Esophagus muscularis mucosa (tissue), 4 donors: Measurements from ENCODE around the gene ANKRD44. TPM values are rescaled to one million over a fixed set of nuclear protein-coding genes. Genes with fewer than 3 reads are reported as not detected.

ENCODE experiments used
- DNase-seq: peaks from one replicate; pipeline ENCODE4 v3.0.0-alpha.2; 2017; ENCODE audit errors: extremely low spot score
- H3K27ac ChIP-seq, 4 donors: fragments of 200-600 bp; sonication (generic); replicated peaks in 1 of 4; 1 replicate in 3 of 4; 2 replicates in 1 of 4; pipeline ENCODE4 v1.5.1; 2016 to 2019; ENCODE audit warnings: mild to moderate bottlenecking in 1 of 4
- H3K27me3 ChIP-seq, 4 donors: fragments of 200-600 bp; sonication (generic); one replicate each; pipeline versions ENCODE4 v1.5.1 to v1.6.0; 2016 to 2019
- H3K36me3 ChIP-seq, 4 donors: fragments of 200-600 bp; sonication (generic); one replicate each; pipeline ENCODE4 v1.5.1; 2016 to 2019
- H3K4me1 ChIP-seq, 4 donors: fragments of 200-600 bp; sonication (generic); one replicate each; pipeline ENCODE4 v1.5.1; 2016 to 2019
- H3K4me3 ChIP-seq, 4 donors: fragments of 200-600 bp; sonication (generic); 1 replicate in 2 of 4; 2 replicates in 2 of 4; pipeline ENCODE4 v1.5.1; 2016 to 2019; ENCODE audit warnings: mild to moderate bottlenecking in 4 of 4, moderate library complexity in 1 of 4
- H3K9me3 ChIP-seq, 4 donors: fragments of 200-600 bp; sonication (generic); 1 replicate in 3 of 4; 2 replicates in 1 of 4; pipeline ENCODE4 v1.5.1; 2016 to 2019
- EP300 ChIP-seq: sonication (generic); formaldehyde crosslinking; IDR thresholded peaks from one replicate; pipeline ENCODE4 v1.6.1; 2017; ENCODE audit warnings: antibody characterized with exemption
- POLR2A ChIP-seq: fragments of 450-650 bp; IDR thresholded peaks from one replicate; pipeline ENCODE4 v1.6.1; 2017; ENCODE audit warnings: antibody characterized with exemption, moderate library complexity, mild to moderate bottlenecking, low read depth
- POLR2AphosphoS5 ChIP-seq, 2 donors: sonication (generic); formaldehyde crosslinking; IDR thresholded peaks; one replicate each; pipeline ENCODE4 v1.6.1; 2017; ENCODE audit warnings: antibody characterized with exemption in 2 of 2
- WGBS: methylation state at CpG from one replicate; pipeline ENCODE4 v1.1.5; 2018; 5-methylcytosine and 5-hydroxymethylcytosine counted together
- intact Hi-C: fragments of 100-400 bp; cut with DNase I; formaldehyde crosslinking; loops from one replicate; pipeline ENCODE4 v1.15.1; 2023
- total RNA-seq, 4 donors: library from RNA; depleted of rRNA; stranded (reverse); fragments of >200 nt; gene quantifications; one replicate each; pipeline versions ENCODE4 v1.1.0 to v1.2.1, GENCODE V29; 2016
- TF ChIP-seq, protein P1 (sequence below), 3 experiments: fragments of 200-600 bp in 2 of 3; fragments of 450-650 bp in 1 of 3; sonication (generic) in 2 of 3; IDR thresholded peaks; one replicate each; pipeline ENCODE4 v1.5.1; 2017 to 2019; ENCODE audit warnings: antibody characterized with exemption in 3 of 3, mild to moderate bottlenecking in 2 of 3, moderate library complexity in 1 of 3

ANKRD44 gene
- total RNA-seq, 4 donors from 2014 or later = 41.4 to 76.6 (median 48.1) TPM

DNA sequence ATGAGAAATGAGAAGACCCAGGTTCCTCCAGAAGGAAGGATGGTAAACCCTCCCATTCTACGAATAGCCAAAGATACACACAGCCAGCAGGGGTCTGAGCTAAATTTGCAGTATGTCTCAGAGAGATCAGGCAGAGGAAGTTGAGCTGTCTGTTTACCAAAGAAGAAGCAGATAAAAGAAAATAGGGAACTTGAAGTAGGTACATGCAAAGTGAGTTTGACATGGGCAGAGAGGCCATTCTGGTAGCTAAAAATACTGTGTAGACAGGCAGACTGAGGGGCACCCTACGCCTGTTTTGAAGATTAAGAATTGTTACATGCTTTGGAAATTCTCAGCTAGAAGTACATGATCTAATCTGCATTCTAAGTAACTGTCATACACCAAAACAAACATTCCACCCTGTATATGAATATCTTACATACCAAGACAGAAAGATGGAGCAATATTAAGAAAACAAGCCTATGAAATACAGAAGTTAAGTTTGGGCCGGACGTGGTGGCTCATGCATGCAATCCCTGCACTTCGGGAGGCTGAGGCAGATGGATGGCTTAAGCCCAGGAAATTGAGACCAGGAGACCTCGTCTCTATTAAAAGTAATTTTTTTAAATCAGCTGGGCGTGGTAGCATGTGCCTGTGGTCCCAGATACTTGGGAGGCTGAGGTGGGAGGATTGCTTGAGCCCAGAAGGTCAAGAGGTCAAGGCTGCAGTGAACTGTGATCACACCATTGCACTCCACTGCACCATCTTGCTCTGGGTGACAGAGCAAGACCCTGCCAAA lies 157.9 kb downstream of the ANKRD44 start:
- Histone ChIP-seq H3K36me3 (no peaks in the 10 kb centered on the region), H3K27me3 (no peaks in the 10 kb centered on the region), H3K4me3 (no peak overlapping the region), H3K9me3 (no peaks in the 10 kb centered on the region), H3K4me1 (peaks cover 6 to 25% (median 23%) of the 10 kb centered on the region in 4 donors), H3K27ac (peak overlapping the region in 1 of 4 donors; percentile 34)
- WGBS = 61% methylated on average over 7 of the region's 7 CpGs
- TF ChIP-seq POLR2AphosphoS5 (IDR thresholded peaks at IDR 0.05) = no peak
- no peak for DNase-seq
- intact Hi-C loops = no loop called here

DNA sequence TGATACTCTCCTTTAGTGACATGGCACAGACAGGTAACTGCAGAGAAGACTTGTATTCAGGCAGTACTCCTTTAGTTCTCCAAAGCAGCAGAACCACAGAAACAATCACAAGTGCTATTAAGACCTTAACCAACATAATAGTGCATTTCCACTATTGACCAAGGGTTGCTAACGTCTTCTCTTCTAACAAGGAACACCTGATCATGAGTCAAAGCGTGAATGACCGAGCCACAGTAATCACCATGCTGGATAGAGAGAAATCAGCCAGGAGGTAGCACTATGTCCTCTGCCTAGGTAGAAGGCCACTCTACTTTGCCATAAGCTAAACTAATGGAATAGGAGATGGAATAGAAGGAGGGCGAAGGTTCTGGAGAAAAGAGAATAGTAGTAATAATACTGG lies 161.0 kb downstream of the ANKRD44 start:
- intact Hi-C loops = no loop called here
- Histone ChIP-seq H3K36me3 (no peaks in the 10 kb centered on the region), H3K27me3 (no peaks in the 10 kb centered on the region), H3K4me3 (no peak overlapping the region), H3K4me1 (peaks cover 6 to 41% (median 31%) of the 10 kb centered on the region in 4 donors), H3K9me3 (no peaks in the 10 kb centered on the region), H3K27ac (no peak overlapping the region)
- DNase-seq = no peak
- WGBS = 97% methylated on average over 4 of the region's 4 CpGs
- no peak for TF ChIP-seq EP300
- TF ChIP-seq POLR2AphosphoS5 (IDR thresholded peaks at IDR 0.05) = no peak
- TF ChIP-seq, protein P1, sequence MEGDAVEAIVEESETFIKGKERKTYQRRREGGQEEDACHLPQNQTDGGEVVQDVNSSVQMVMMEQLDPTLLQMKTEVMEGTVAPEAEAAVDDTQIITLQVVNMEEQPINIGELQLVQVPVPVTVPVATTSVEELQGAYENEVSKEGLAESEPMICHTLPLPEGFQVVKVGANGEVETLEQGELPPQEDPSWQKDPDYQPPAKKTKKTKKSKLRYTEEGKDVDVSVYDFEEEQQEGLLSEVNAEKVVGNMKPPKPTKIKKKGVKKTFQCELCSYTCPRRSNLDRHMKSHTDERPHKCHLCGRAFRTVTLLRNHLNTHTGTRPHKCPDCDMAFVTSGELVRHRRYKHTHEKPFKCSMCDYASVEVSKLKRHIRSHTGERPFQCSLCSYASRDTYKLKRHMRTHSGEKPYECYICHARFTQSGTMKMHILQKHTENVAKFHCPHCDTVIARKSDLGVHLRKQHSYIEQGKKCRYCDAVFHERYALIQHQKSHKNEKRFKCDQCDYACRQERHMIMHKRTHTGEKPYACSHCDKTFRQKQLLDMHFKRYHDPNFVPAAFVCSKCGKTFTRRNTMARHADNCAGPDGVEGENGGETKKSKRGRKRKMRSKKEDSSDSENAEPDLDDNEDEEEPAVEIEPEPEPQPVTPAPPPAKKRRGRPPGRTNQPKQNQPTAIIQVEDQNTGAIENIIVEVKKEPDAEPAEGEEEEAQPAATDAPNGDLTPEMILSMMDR (IDR thresholded peaks at IDR 0.05) = no peak
- TF ChIP-seq POLR2A = no peak

DNA sequence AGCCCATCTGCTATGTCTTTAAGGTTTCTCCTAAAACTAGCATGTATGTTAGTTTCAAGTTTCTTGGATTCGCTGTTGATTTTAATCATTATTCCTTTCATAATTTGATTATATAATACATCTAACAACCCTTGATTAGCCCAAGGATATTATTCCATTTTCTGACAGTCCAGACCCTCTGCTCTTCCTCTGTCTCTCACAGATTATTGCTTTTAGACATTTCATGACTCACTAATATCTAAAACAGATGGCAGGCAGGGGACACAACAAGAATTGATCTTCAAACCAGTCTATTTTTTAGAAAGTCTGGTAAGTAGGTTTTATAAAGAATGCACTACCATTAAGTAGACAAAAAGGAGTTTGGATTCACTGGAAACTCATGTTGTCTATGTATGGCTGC lies 162.2 kb downstream of the ANKRD44 start:
- WGBS = 88% methylated on average over 1 of the region's 1 CpG
- no peak for DNase-seq
- intact Hi-C loops = no loop called here

DNA sequence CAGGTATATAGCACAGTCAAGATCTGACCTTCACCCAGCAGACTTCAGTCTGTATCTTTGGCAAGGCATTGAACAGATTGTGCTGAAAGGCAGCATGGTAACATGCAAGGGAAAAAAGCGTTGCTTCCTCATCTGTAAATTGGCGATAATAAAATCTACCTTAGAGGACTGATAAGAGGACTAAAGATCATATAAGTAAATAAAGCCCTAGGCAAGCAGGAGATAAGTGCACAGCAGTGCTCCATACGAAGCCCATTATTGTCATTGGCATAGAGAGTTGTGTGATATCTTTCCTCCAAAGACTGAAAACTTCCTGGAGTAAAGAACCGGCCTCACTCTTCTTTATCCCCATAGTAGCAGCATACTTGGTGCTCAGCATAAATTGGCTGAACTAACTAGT lies 162.6 kb downstream of the ANKRD44 start:
- H3K4me1 ChIP-seq = peaks cover 6 to 40% (median 31%) of the 10 kb centered on the region in 4 donors
- TF ChIP-seq POLR2AphosphoS5 (IDR thresholded peaks at IDR 0.05) = no peak
- TF ChIP-seq POLR2A = no peak
- no peak for TF ChIP-seq EP300
- TF ChIP-seq, protein P1 (IDR thresholded peaks at IDR 0.05) = no peak
- no peaks in the 10 kb centered on the region for H3K27me3 ChIP-seq
- H3K4me3 ChIP-seq = no peak overlapping the region
- WGBS = 92% methylated on average over 4 of the region's 4 CpGs
- H3K27ac ChIP-seq = no peak overlapping the region
- H3K36me3 ChIP-seq = no peaks in the 10 kb centered on the region
- no peak for DNase-seq
- intact Hi-C loops = no loop called here
- H3K9me3 ChIP-seq = no peaks in the 10 kb centered on the region

More for the DNA sequence above, 162.2 kb downstream of the ANKRD44 start:
- H3K4me1 ChIP-seq = peaks cover 6 to 44% (median 36%) of the 10 kb centered on the region in 4 donors
- TF ChIP-seq, protein P1 (IDR thresholded peaks at IDR 0.05) = no peak
- no peak for TF ChIP-seq POLR2A
- TF ChIP-seq EP300 = no peak
- TF ChIP-seq POLR2AphosphoS5 (IDR thresholded peaks at IDR 0.05) = no peak
- H3K9me3 ChIP-seq = no peaks in the 10 kb centered on the region
- H3K27me3 ChIP-seq = no peaks in the 10 kb centered on the region
- H3K4me3 ChIP-seq = no peak overlapping the region
- H3K27ac ChIP-seq = no peak overlapping the region
- H3K36me3 ChIP-seq = no peaks in the 10 kb centered on the region

DNA sequence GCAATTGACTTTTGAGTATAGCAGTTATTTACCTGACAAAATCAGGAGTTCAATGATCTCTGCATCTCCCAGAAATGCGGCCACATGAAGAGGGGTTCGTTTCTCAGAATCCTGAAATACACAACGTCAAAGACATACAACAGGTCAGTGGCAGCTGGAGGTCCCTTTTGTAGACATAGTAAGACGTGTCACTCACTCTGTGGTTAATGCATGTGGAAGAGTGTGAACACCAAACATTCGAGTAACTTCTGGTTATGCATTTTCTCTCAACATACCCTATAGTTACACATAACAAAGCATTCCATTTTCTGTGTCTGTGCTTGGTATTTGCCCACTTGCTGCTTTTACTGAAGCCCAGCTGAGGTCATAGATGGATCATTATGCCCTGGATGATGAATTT lies 163.6 kb downstream of the ANKRD44 start:
- peaks cover 2 to 35% (median 25%) of the 10 kb centered on the region in 4 donors for H3K4me1 ChIP-seq
- intact Hi-C loops = no loop called here
- H3K4me3 ChIP-seq = no peak overlapping the region
- no peak for DNase-seq
- H3K27ac ChIP-seq = no peak overlapping the region
- 80% methylated on average over 5 of the region's 5 CpGs for WGBS
- H3K9me3 ChIP-seq = no peaks in the 10 kb centered on the region
- no peaks in the 10 kb centered on the region for H3K27me3 ChIP-seq
- no peaks in the 10 kb centered on the region for H3K36me3 ChIP-seq
- TF ChIP-seq POLR2AphosphoS5 (IDR thresholded peaks at IDR 0.05) = no peak
- no peak for TF ChIP-seq EP300
- TF ChIP-seq, protein P1 (IDR thresholded peaks at IDR 0.05) = no peak
